ENCODE results near the gene NLRP5. TPM values are rescaled to one million over a fixed set of nuclear protein-coding genes. Genes with fewer than 3 reads are reported as not detected.

Gene NLRP5
- total RNA-seq, 2 donors from 2014 or later: not detected

DNA sequence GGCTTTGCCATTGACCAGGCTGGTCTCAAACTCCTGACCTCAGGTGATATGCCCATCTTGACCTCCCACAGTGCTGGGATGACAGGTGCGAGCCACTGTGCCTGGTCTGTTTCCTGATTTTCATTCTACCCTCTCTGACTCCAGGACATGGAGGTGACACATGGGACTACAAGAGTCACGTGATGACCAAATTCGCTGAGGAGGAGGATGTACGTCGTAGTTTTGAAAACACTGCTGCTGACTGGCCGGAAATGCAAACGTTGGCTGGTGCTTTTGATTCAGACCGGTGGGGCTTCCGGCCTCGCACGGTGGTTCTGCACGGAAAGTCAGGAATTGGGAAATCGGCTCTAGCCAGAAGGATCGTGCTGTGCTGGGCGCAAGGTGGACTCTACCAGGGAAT is 40.2 kb downstream of the NLRP5 start:
- H3K9me3 Mint-ChIP-seq: peaks cover 8% of the 10 kb centered on the region in 2 donors
- peaks cover 0 to 5% of the 10 kb centered on the region in 2 donors for H3K36me3 Mint-ChIP-seq
- no peak overlapping the region for H3K27ac Mint-ChIP-seq
- DNase-seq (ENCODE audit: low spot score in 2 of 2): no peak
- no peak for ATAC-seq

DNA sequence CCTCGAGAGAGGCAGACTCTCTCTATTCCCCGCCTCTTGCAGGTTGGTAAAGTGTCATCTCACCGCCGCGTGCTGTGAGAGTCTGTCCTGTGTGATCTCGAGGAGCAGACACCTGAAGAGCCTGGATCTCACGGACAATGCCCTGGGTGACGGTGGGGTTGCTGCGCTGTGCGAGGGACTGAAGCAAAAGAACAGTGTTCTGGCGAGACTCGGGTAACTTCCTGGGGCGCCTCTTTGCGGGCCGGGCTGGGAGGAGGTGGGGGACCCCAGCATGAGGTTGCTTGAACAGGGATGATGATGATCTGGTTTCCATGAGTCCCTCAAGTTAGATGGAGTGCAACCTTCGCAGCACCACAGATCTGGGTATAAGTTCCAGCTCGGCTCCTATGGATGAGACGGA is 67.0 kb downstream of the NLRP5 start:
- H3K27ac Mint-ChIP-seq: no peak overlapping the region
- H3K36me3 Mint-ChIP-seq: peaks cover 0 to 7% of the 10 kb centered on the region in 2 donors
- no peak for ATAC-seq
- no peak for DNase-seq (ENCODE audit: low spot score in 2 of 2)
- H3K9me3 Mint-ChIP-seq: peaks cover 5 to 9% of the 10 kb centered on the region in 2 donors

- Mint-ChIP-seq H3K9me3 (no peaks in the 10 kb centered on the region), H3K27ac (no peak overlapping the region), H3K36me3 (no peaks in the 10 kb centered on the region)
- peak; percentile 69 to 81 for ATAC-seq
- peak in 1 of 2 donors; percentile 67 for DNase-seq (ENCODE audit: low spot score in 2 of 2)
Measured at GRCh38 chr19:56066152-56067023, 79.8 kb downstream of the NLRP5 start.

DNA sequence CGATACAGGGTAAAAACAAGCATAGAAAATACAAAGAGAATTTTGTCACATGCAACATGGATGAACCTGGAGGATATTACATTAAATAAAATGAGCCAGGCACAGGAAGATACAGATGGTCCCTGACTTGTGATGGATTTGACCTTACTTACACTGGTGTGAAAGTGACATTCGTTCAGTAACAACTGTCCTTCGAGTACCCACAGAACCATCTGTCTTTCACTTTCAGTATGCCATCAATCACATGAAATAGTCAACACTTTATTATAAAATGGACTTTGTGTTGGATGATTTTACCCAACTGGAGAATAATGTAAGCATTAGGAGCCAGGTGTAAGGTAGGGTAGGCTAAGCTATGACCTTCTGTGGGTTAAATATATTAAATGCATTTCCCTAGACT is 83.1 kb downstream of the NLRP5 start:
- Mint-ChIP-seq H3K27ac (no peak overlapping the region), H3K9me3 (no peaks in the 10 kb centered on the region), H3K36me3 (no peaks in the 10 kb centered on the region)
- DNase-seq (ENCODE audit: low spot score in 2 of 2) (no peak), ATAC-seq (no peak)

DNA sequence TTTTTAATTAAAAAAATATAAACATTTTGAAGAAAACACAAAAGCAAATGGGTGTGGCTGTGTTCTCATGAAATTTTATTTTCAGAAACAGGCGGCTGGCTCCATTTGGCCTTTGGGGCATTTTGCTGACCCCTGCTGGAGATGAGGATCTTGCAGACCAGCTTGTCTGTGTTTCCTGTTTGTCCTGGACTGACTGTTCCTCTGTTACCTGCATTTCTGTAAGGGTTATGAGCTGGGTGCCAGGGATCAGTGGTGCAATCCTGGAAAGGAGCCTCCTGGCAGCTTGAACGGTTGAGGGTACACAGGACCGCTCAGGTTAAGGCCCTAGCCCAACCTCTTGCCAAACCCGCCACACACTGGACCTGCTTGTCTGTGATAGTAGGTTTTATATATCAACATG is 84.6 kb downstream of the NLRP5 start:
- ATAC-seq: no peak
- no peak overlapping the region for H3K27ac Mint-ChIP-seq
- no peaks in the 10 kb centered on the region for H3K36me3 Mint-ChIP-seq
- H3K9me3 Mint-ChIP-seq: no peaks in the 10 kb centered on the region
- no peak for DNase-seq (ENCODE audit: low spot score in 2 of 2)

- ATAC-seq (no peak), DNase-seq (ENCODE audit: low spot score in 2 of 2) (peak in 1 of 2 donors; percentile 60)
- H3K9me3 Mint-ChIP-seq: no peaks in the 10 kb centered on the region
- no peak overlapping the region for H3K27ac Mint-ChIP-seq
- no peaks in the 10 kb centered on the region for H3K36me3 Mint-ChIP-seq
Measured at GRCh38 chr19:56076498-56076897, 89.9 kb downstream of the NLRP5 start.

DNA sequence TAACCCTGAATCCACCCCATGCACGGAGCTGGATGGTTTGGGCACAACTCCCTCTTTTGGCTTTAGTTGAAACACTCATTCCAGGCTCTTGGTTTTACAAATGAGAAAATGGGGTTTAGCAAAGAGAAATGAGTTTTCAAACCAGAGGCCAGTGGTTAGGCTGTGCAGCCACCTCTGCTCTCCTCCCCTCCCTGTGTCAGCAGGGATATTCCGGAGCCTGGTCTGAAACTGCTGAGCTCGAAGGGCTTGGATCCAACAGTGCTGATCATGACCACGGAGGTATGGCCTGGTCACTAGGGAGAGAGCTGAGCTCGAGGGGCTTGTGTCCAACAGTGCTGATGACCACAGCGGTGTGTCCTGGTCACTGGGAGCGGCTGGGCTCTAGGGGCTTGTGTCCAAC is 93.0 kb downstream of the NLRP5 start:
- DNase-seq (ENCODE audit: low spot score in 2 of 2) (no peak), ATAC-seq (peak in 1 of 2 donors; percentile 9)
- H3K27ac Mint-ChIP-seq: no peak overlapping the region
- no peaks in the 10 kb centered on the region for H3K9me3 Mint-ChIP-seq
- no peaks in the 10 kb centered on the region for H3K36me3 Mint-ChIP-seq

DNA sequence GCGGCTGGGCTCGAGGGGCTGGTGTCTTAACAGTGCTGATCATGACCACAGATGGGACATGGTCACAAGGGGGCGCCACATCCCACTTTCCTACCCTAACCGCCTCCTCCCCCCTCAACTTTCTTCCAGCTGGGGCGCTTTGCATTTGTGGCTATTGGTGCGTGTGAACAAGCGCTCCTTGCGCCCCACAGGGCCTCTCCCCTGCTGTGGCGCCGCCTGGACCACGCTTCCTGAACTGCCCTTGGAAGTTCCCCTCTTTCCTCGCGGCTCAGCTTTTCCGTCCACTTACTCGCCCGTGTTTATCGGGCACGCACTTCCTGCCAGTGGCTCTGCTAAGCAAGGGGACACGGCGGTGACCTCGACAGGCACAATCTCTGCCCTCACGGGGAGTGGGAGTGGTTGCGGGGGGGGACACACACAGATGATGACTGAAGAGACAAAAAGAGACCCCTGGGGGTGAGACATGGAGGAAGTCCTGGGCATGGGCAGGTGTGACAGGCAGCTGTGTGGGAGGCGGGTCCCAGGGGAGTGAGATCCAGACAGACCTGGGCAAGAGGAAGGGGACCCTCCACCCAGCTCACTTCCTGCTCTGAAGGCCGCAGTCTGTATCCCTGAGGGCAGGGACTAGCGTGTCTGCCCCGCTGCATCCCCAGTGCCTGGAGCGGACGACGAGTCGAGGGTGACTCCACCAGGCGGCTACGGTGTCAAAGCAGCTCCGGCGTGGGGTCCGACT is 94.3 kb downstream of the NLRP5 start:
- Mint-ChIP-seq H3K36me3 (no peaks in the 10 kb centered on the region), H3K9me3 (no peaks in the 10 kb centered on the region), H3K27ac (peak overlapping the region; percentile 68 to 87)
- DNase-seq (ENCODE audit: low spot score in 2 of 2): peak; percentile 77 to 83
- peak; percentile 78 to 85 for ATAC-seq

GRCh38 chr19:56083668-56084067 is 97.1 kb downstream of the NLRP5 start:
- Mint-ChIP-seq H3K9me3 (no peaks in the 10 kb centered on the region), H3K36me3 (no peaks in the 10 kb centered on the region), H3K27ac (no peak overlapping the region)
- DNase-seq (ENCODE audit: low spot score in 2 of 2) (no peak), ATAC-seq (no peak)

DNA sequence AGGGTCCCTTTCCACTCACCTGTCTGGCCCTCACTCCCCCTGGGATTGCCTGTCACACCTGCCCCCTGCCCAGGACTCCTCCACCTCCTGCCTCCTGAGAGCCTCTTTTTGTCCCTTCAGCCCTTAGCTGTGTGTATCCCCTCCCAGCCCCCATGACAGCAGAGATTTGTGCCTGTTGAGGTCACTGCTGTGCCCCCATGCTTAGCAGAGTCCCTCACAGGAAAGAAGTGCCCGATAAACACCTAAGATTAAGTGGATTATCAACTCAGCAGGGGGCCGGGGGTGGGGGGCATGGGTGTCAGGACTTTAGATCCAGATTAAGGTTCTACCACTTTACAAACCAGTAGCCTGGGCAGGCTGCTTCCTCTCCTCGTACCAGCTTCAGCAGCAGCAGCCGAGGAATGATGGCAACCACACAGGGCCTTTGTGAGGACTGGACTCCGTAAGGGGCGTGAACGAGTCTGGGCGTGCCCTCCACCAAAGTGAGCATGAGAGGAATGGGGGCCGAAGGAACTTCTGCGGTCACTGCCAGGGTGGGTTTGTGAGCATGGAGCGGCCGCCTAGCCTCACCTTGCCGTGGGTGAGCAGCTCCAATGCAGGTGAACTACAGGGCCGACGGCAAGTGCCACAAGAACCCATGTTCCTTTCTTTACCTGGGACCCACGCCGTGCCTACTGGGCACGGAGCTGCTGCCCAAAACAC is 98.4 kb downstream of the NLRP5 start:
- Mint-ChIP-seq H3K9me3 (no peaks in the 10 kb centered on the region), H3K27ac (no peak overlapping the region), H3K36me3 (no peaks in the 10 kb centered on the region)
- ATAC-seq (no peak), DNase-seq (ENCODE audit: low spot score in 2 of 2) (no peak)

DNA sequence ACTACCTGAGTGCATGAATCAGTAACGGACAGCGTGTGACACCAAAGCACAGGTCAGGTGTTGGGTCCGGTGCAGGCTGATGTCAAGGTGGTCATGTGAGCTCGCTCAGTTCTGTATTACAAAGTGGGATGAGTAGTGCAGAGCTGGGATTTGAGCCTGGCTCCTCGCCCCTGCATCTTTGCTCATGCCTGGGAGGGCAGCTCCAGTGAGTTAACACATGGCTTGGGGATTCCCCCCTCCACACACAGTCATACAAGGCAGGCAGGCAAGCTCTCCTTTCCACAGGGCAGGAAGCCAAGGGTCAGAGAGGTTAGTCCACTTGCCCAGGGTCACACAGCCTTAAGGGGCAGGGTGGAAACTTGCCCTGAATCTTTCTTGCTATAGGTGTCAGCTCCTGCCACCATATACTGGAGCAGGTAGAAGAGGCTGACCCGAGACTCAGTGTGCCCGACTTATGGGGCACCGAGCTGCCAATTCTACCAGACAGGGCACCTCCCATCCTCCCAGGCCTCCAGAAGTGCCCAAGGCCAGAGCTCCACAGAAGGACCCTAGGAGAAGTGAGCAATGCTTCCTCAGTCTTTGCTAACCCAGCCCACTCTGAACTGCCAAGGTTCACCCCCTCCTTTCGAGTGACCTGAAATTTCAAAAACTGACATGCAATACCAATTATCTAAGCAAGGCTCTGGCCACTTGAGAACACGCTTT is 99.1 kb downstream of the NLRP5 start:
- DNase-seq (ENCODE audit: low spot score in 2 of 2) (no peak), ATAC-seq (peak in 1 of 2 donors; percentile 71)
- Mint-ChIP-seq H3K27ac (no peak overlapping the region), H3K36me3 (no peaks in the 10 kb centered on the region), H3K9me3 (no peaks in the 10 kb centered on the region)

DNA sequence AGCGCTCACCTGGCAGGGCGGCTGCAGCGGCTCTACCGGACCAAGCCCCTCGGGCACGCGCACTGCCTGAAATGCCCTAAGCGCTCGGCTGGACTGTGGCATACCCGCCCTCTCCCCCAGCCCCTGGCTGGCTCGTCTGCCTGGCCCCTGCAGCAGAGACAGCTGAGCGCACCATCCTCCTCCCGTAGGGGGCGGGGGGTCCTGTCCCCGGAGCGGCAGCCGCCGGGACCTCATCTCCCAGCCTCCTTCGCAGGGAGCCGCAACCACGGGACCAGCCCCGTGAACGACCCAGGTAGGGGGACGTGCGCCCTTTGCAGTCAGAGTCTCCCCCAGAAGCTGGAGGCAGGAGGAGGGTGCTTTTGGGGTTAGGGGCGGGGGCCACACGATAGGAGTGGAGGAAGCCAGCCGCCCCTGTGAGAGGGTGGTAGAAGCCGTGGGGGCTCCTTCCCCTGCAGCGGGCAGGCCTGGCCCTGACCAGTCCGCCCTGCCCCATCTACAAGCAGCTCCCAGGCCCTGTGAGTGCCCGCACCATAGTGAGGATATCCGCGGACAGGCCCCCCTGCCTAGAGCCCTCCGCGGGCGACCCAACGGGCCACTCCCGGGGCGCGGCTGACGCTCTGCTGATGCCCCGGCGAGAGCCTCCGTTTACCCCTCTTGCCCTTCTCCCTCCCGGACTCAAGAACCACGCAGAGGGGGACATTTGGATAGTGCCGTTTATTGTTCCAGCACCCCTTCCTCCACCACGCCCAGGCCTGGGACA is 100.3 kb downstream of the NLRP5 start:
- Mint-ChIP-seq H3K36me3 (no peaks in the 10 kb centered on the region), H3K27ac (no peak overlapping the region), H3K9me3 (no peaks in the 10 kb centered on the region)
- no peak for ATAC-seq
- no peak for DNase-seq (ENCODE audit: low spot score in 2 of 2)

DNA sequence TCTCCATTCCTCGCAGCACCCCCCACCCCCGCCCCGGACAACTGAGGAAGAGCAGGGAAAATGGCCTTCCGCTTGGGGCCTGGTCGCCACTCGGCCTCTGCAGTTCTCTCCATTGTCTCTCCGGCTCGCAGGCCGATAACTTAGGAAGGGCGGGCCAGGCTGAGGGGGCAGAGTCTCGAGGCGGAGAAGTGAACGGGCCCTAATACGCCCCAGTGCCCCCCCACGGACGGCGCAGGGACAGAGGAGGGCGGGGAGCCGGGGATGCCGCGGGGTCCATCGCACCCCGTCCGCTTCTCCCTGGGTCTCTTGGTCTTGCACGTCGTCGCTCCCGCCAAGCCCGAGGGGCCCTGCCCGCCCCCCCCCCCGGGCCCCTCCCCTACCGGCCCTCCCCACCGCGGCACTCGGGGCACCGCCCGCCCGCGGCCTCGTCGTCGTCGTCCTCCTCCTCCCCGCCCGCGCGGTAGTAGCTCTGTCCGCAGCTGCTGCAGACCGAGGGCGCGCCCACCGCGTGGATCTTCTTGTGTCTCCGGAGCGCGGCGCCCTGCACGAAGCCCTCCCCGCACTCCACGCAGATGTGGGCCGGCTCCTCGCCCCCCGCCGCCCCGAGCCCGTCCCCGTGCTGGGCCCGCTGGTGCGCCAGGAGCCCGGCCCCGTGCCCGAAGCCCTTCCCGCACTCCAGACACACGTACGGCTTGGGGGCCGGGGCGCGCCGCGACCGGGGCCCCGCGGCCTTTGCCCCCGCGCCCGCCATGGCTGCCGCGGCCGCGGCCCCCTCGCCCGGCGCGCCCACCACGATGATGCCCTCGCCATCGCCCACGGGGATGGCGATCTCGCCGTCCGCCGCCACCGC is 101.3 kb downstream of the NLRP5 start:
- no peak overlapping the region for H3K27ac Mint-ChIP-seq
- no peak for ATAC-seq
- H3K9me3 Mint-ChIP-seq: peaks cover 0 to 3% of the 10 kb centered on the region in 2 donors
- no peak for DNase-seq (ENCODE audit: low spot score in 2 of 2)
- peaks cover 0 to 5% of the 10 kb centered on the region in 2 donors for H3K36me3 Mint-ChIP-seq

GRCh38 chr19:56088497-56089215 is 102.1 kb downstream of the NLRP5 start:
- Mint-ChIP-seq H3K27ac (no peak overlapping the region), H3K36me3 (peaks cover 0 to 13% of the 10 kb centered on the region in 2 donors), H3K9me3 (peaks cover 0 to 7% of the 10 kb centered on the region in 2 donors)
- no peak for DNase-seq (ENCODE audit: low spot score in 2 of 2)
- ATAC-seq: no peak

DNA sequence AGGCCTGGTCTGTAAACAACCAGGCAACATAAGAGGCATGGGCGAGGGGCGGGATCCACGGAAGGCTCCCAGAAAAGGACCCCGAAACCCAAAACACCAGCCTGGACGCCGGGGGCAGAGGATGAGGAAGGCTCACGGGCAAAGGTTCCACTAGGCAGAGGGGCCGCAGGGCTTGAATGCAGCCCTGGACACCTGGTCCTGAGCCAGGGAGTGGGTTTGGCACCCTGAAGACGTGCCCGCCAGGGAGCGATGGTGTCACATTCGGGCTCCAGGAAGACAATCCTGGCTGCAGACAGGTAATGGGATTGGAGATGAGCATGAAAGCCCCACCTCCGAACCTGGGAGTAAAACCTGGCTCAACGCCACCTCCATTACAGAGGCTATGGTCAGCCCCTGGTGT is 102.8 kb downstream of the NLRP5 start:
- Mint-ChIP-seq H3K27ac (no peak overlapping the region), H3K36me3 (peaks cover 0 to 20% of the 10 kb centered on the region in 2 donors), H3K9me3 (peaks cover 0 to 7% of the 10 kb centered on the region in 2 donors)
- no peak for DNase-seq (ENCODE audit: low spot score in 2 of 2)
- ATAC-seq: no peak

Measured in activated naive CD4-positive, alpha-beta T cell treated with anti-CD3 and anti-CD28 coated beads, Interleukin-2, amount 50 U/mL, for 72 hours (primary cell).